IMR-90 (cell line): ENCODE results near the gene ARMH1. TPM values are rescaled to one million over a fixed set of nuclear protein-coding genes. Genes with fewer than 3 reads are reported as not detected.

Source experiments
- ATAC-seq: fragments of 200-7000 bp; cut with Tn5 transposase; 2 replicates; pipeline ENCODE4 v1.9.1; 2020; ENCODE audit warnings: low read depth, mild to moderate bottlenecking, moderate library complexity
- BruUV-seq: library from RNA; stranded (reverse); fragments of 400-500 nt; replicated peaks from 2 replicates; lab custom pipeline; 2021; lab: Mats Ljungman, UMichigan
- CTCF ChIA-PET: fragments of 300-600 bp; formaldehyde crosslinking; extraction: SDS; loops from one replicate; lab custom pipeline; 2021; ENCODE audit warnings: antibody characterized with exemption; lab: Yijun Ruan, JAX
- POLR2A ChIA-PET: fragments of 300-600 bp; sonication (Branson Sonifier 250); formaldehyde crosslinking; loops from one replicate; lab custom pipeline; 2022; ENCODE audit warnings: antibody characterized with exemption; ENCODE audit not compliant: unreplicated experiment; lab: Charles Lee
- DNase-seq: peaks from one replicate; pipeline ENCODE4 v3.0.0; 2013
- H2AFZ ChIP-seq: replicated peaks from 2 replicates; pipeline ENCODE3; 2013; ENCODE audit warnings: low read length, mild to moderate bottlenecking; ENCODE audit not compliant: poor library complexity
- H2AK5ac ChIP-seq: 2 replicates; pipeline ENCODE4 v1.6.1; 2013; ENCODE audit warnings: low read depth, low read length, inconsistent platforms
- H2AK9ac ChIP-seq: replicated peaks from 2 replicates; pipeline ENCODE3; 2013; ENCODE audit warnings: mild to moderate bottlenecking, low read depth, low read length, moderate library complexity; ENCODE audit not compliant: poor library complexity
- H2BK120ac ChIP-seq: 2 replicates; pipeline ENCODE4 v1.6.1; 2013; ENCODE audit warnings: low read depth, low read length, inconsistent platforms
- H2BK15ac ChIP-seq: 3 replicates; pipeline ENCODE4 v1.6.1; 2013; ENCODE audit warnings: low read depth, low read length, inconsistent platforms
- H2BK20ac ChIP-seq: 2 replicates; pipeline ENCODE4 v1.6.1; 2013; ENCODE audit warnings: low read depth, mild to moderate bottlenecking, inconsistent platforms, low read length, moderate library complexity
- H2BK5ac ChIP-seq: 2 replicates; pipeline ENCODE4 v1.6.1; 2013; ENCODE audit warnings: mild to moderate bottlenecking, low read depth, low read length, inconsistent platforms; ENCODE audit not compliant: poor library complexity, severe bottlenecking
- H3K14ac ChIP-seq: replicated peaks from 2 replicates; pipeline ENCODE4 v1.6.1; 2013; ENCODE audit warnings: low read depth, low read length, inconsistent platforms
- H3K18ac ChIP-seq: 2 replicates; pipeline ENCODE4 v1.6.1; 2013; ENCODE audit warnings: low read depth, low read length, control low read depth
- H3K23ac ChIP-seq: 2 replicates; pipeline ENCODE4 v1.6.1; 2013; ENCODE audit warnings: low read depth, low read length, inconsistent platforms
- H3K27ac ChIP-seq: 2 replicates; pipeline ENCODE4 v1.5.1; 2013; ENCODE audit warnings: mild to moderate bottlenecking, control low read depth, low read length; ENCODE audit not compliant: insufficient read depth
- H3K27me3 ChIP-seq: 2 replicates; pipeline ENCODE4 v1.6.1; 2013; ENCODE audit warnings: low read length; ENCODE audit not compliant: control insufficient read depth, insufficient read depth
- H3K36me3 ChIP-seq: 2 replicates; pipeline ENCODE4 v1.6.1; 2013; ENCODE audit warnings: low read length, mixed read lengths; ENCODE audit not compliant: control insufficient read depth, insufficient read depth
- H3K4ac ChIP-seq: 2 replicates; pipeline ENCODE4 v1.6.1; 2013; ENCODE audit warnings: low read depth, low read length, inconsistent platforms
- H3K4me1 ChIP-seq: 2 replicates; pipeline ENCODE4 v1.6.1; 2013; ENCODE audit warnings: low read length, mixed read lengths; ENCODE audit not compliant: control insufficient read depth, insufficient read depth
- H3K4me2 ChIP-seq: 2 replicates; pipeline ENCODE4 v1.6.1; 2013; ENCODE audit warnings: low read depth, mild to moderate bottlenecking, control low read depth, low read length, moderate library complexity
- H3K4me3 ChIP-seq: 2 replicates; pipeline ENCODE4 v1.5.1; 2013; ENCODE audit warnings: low read depth, mild to moderate bottlenecking, control low read depth, low read length, moderate library complexity; ENCODE audit not compliant: insufficient read depth
- H3K56ac ChIP-seq: 2 replicates; pipeline ENCODE4 v1.6.1; 2013; ENCODE audit warnings: low read length, inconsistent platforms; ENCODE audit not compliant: insufficient read depth; ENCODE audit errors: extremely low read depth
- H3K79me1 ChIP-seq, 2 experiments: 2 replicates each; pipeline ENCODE4 v1.6.1; 2013; ENCODE audit warnings: low read length in 2 of 2, inconsistent platforms in 1 of 2, low read depth in 1 of 2
- H3K9ac ChIP-seq: 2 replicates; pipeline ENCODE4 v1.6.1; 2013; ENCODE audit warnings: low read depth, low read length, control low read depth
- H3K9me1 ChIP-seq: 2 replicates; pipeline ENCODE4 v1.6.1; 2013; ENCODE audit warnings: low read length, inconsistent platforms; ENCODE audit not compliant: insufficient read depth
- H3K9me3 ChIP-seq: 2 replicates; pipeline ENCODE4 v1.6.1; 2013; ENCODE audit warnings: low read length; ENCODE audit not compliant: control insufficient read depth, insufficient read depth
- H4K20me1 ChIP-seq: 2 replicates; pipeline ENCODE4 v1.6.1; 2013; ENCODE audit warnings: low read length, inconsistent platforms; ENCODE audit not compliant: insufficient read depth
- H4K5ac ChIP-seq: 2 replicates; pipeline ENCODE4 v1.6.1; 2013; ENCODE audit warnings: mild to moderate bottlenecking, low read depth, low read length, control low read depth
- H4K8ac ChIP-seq, 2 experiments: 2 replicates each; pipeline ENCODE4 v1.6.1; 2013; ENCODE audit warnings: low read depth in 2 of 2, low read length in 2 of 2, control low read depth in 1 of 2, inconsistent platforms in 1 of 2
- H4K91ac ChIP-seq: 2 replicates; pipeline ENCODE4 v1.6.1; 2013; ENCODE audit warnings: low read depth, low read length, inconsistent platforms; ENCODE audit not compliant: insufficient read depth
- BHLHE40 ChIP-seq: fragments of 150-350 bp; IDR thresholded peaks from 2 replicates; pipeline ENCODE4 v1.6.1; 2016; ENCODE audit warnings: mild to moderate bottlenecking, low read depth, low read length
- CTCF ChIP-seq: conservative IDR thresholded peaks from 2 replicates; pipeline ENCODE4 v1.5.1; 2012; ENCODE audit warnings: mild to moderate bottlenecking, low read depth, low read length, improper control_type of control experiment
- FOS ChIP-seq: fragments of 150-350 bp; IDR thresholded peaks from 2 replicates; pipeline ENCODE4 v1.6.1; 2016; ENCODE audit warnings: low read depth, low read length
- MAZ ChIP-seq: IDR thresholded peaks from 2 replicates; pipeline ENCODE4 v1.6.1; 2012; ENCODE audit warnings: low read depth, mild to moderate bottlenecking, low read length, improper control_type of control experiment, moderate library complexity, borderline replicate concordance
- NFE2L2 ChIP-seq: fragments of 150-350 bp; IDR thresholded peaks from 2 replicates; pipeline ENCODE4 v1.6.1; 2016; ENCODE audit warnings: low read depth, mild to moderate bottlenecking, low read length
- POLR2A ChIP-seq: IDR thresholded peaks from 2 replicates; pipeline ENCODE4 v1.6.1; 2012; ENCODE audit warnings: mild to moderate bottlenecking, low read depth, low read length
- RAD21 ChIP-seq: IDR thresholded peaks from 2 replicates; pipeline ENCODE4 v1.6.1; 2012; ENCODE audit warnings: low read length, improper control_type of control experiment
- RCOR1 ChIP-seq: IDR thresholded peaks from 2 replicates; pipeline ENCODE4 v1.6.1; 2012; ENCODE audit warnings: mild to moderate bottlenecking, low read length, improper control_type of control experiment; ENCODE audit not compliant: insufficient replicate concordance
- RFX5 ChIP-seq: IDR thresholded peaks from 2 replicates; pipeline ENCODE4 v1.8.0; 2012; ENCODE audit warnings: low read depth, mild to moderate bottlenecking, low read length, moderate library complexity
- SMC3 ChIP-seq: fragments of 150-350 bp; IDR thresholded peaks from 2 replicates; pipeline ENCODE4 v1.6.1; 2016; ENCODE audit warnings: low read depth, mild to moderate bottlenecking, antibody characterized with exemption, low read length, moderate library complexity
- USF2 ChIP-seq: fragments of 150-350 bp; IDR thresholded peaks from 2 replicates; pipeline ENCODE4 v1.6.1; 2017; ENCODE audit warnings: mild to moderate bottlenecking, antibody characterized with exemption, low read length, low read depth
- WGBS, 2 experiments: methylation state at CpG; one replicate each; pipeline versions ENCODE4 v1.1.5 to v1.1.7; 2013; ENCODE audit warnings: missing lambda C conversion rate in 2 of 2; ENCODE audit not compliant: insufficient read length in 1 of 2; ENCODE audit errors: extremely low coverage in 2 of 2; 5-methylcytosine and 5-hydroxymethylcytosine counted together
- dilution Hi-C: fragments of 300-500 bp; cut with HindIII; formaldehyde crosslinking; loops from one replicate; pipeline ENCODE4 v1.14.3; 2018; ENCODE audit warnings: low sequenced_read_pairs; ENCODE audit not compliant: unreplicated experiment
- in situ Hi-C: fragments of 300-500 bp; cut with MboI; formaldehyde crosslinking; loops from 3 replicates; pipeline ENCODE4 v1.14.3; 2019; ENCODE audit warnings: low sequenced_read_pairs, inconsistent platforms, mixed read lengths
- intact Hi-C: fragments of 100-400 bp; cut with micrococcal nuclease; formaldehyde crosslinking; loops from 2 replicates; pipeline ENCODE4 v1.10.0; 2022
- polyA plus RNA-seq, 3 experiments: library from polyadenylated mRNA; depleted of rRNA; stranded (reverse); fragments of >200 nt; gene quantifications; 2 replicates each; pipeline ENCODE4 v1.2.3, GENCODE V29; 2012; ENCODE audit warnings: low replicate concordance in 1 of 3
- total RNA-seq: library from RNA; depleted of rRNA; stranded (reverse); fragments of >200 nt; gene quantifications from 2 replicates; pipeline ENCODE4 v1.2.3, GENCODE V29; 2012

Gene ARMH1
- total and polyA plus RNA-seq, 2 of the 4 experiments (the other 2 are of a cell fraction) = 0.36 to 0.72 TPM

- WGBS, 2 experiments = 98% methylated on average over 7 of the region's 9 CpGs; no CpG with 5 or more reads in 1 of the 2 experiments
- Histone ChIP-seq H3K56ac (no peak overlapping the region), H4K5ac (no peak overlapping the region), H3K14ac (no peak overlapping the region), H3K27ac (no peak overlapping the region), H3K27me3 (no peaks in the 10 kb centered on the region), H3K4ac (no peak overlapping the region), H3K9me3 (no peaks in the 10 kb centered on the region), H2AFZ (no peak overlapping the region), H3K23ac (no peak overlapping the region), H4K8ac (no peak overlapping the region), H2BK15ac (no peak overlapping the region), H2AK9ac (no peak overlapping the region), H3K4me2 (no peak overlapping the region), H3K18ac (no peak overlapping the region), H3K36me3 (peaks cover 59% of the 10 kb centered on the region), H3K4me1 (peaks cover 11% of the 10 kb centered on the region), H2BK120ac (no peak overlapping the region), H3K79me1 (peaks cover 34 to 61% of the 10 kb centered on the region in 2 experiments), H4K20me1 (peaks cover 8% of the 10 kb centered on the region), H2BK5ac (no peak overlapping the region), H4K91ac (no peak overlapping the region), H2AK5ac (no peak overlapping the region), H3K9me1 (peaks cover 26% of the 10 kb centered on the region), H3K4me3 (no peak overlapping the region), H3K9ac (no peak overlapping the region), H2BK20ac (no peak overlapping the region)
- no TSS peak for BruUV-seq
- intact Hi-C loops (no loop called here), dilution Hi-C loops (no loop called here), in situ Hi-C loops (no loop called here)
- TF ChIP-seq RAD21 (no peak), RFX5 (no peak), NFE2L2 (no peak), SMC3 (no peak), POLR2A (no peak), MAZ (no peak), CTCF (no peak), BHLHE40 (no peak), FOS (no peak), RCOR1 (no peak), USF2 (no peak)
- ChIA-PET CTCF (no interaction called here), POLR2A (interaction anchor here (0.5 kb wide), 1 partner anchor 148 kb away, joined by 10 read pairs; no protein-coding TSS in a partner anchor)
- ATAC-seq = no peak
- DNase-seq = no peak
Observed at GRCh38 chr1:44635439-44635838, 39.1 kb upstream of the ARMH1 start.
